HG02763 (cell line): ENCODE results near the gene PCDHB15.
"Not testable (repeated sequence)": the region's sequence is repeated elsewhere in the genome, so short reads cannot be mapped to it uniquely, and the experiment has no call there.

Source experiments
- ATAC-seq: cut with Tn5 transposase; IDR thresholded peaks from one replicate; pipeline ENCODE4 v1.9.1; 2021; ENCODE audit warnings: mild to moderate bottlenecking, moderate library complexity; ENCODE audit not compliant: unreplicated experiment

PCDHB15 gene

GRCh38 chr5:141246971-141247370 is 1.8 kb downstream of the PCDHB15 start:
- ATAC-seq: not testable (repeated sequence)

- ATAC-seq: not testable (repeated sequence)
These were observed 2.2 kb downstream of the PCDHB15 start for GRCh38 chr5:141247434-141247833.

- ATAC-seq: no peak
These were observed 5.4 kb downstream of the PCDHB15 start for GRCh38 chr5:141250576-141250975.

GRCh38 chr5:141258464-141258863 is 13.3 kb downstream of the PCDHB15 start:
- ATAC-seq: no peak

GRCh38 chr5:141258948-141259347 is 13.8 kb downstream of the PCDHB15 start:
- no peak for ATAC-seq

GRCh38 chr5:141260458-141261237 is 15.5 kb downstream of the PCDHB15 start:
- ATAC-seq: no peak

- no peak for ATAC-seq
These were observed 16.0 kb downstream of the PCDHB15 start for GRCh38 chr5:141261238-141261546.

GRCh38 chr5:141269195-141269594 is 24.0 kb downstream of the PCDHB15 start:
- no peak for ATAC-seq

- ATAC-seq: no peak
These were observed 27.7 kb downstream of the PCDHB15 start for GRCh38 chr5:141272906-141273305.

- no peak for ATAC-seq
These were observed 53.2 kb downstream of the PCDHB15 start for GRCh38 chr5:141298376-141298775.
